Duodenal mucosa (tissue), 2 donors: ENCODE data around the gene MATN4.

Experiments used
- H3K27ac ChIP-seq: one replicate; pipeline ENCODE4 v1.7.0; 2013; ENCODE audit warnings: low read depth, low read length
- H3K27me3 ChIP-seq, 2 donors: one replicate each; pipeline ENCODE4 v1.7.0; 2013; ENCODE audit warnings: low read length in 2 of 2, control low read depth in 1 of 2; ENCODE audit not compliant: insufficient read depth in 2 of 2, control insufficient read depth in 1 of 2
- H3K36me3 ChIP-seq, 2 donors: one replicate each; pipeline ENCODE4 v1.7.0; 2013; ENCODE audit warnings: low read length in 2 of 2, control low read depth in 1 of 2; ENCODE audit not compliant: insufficient read depth in 2 of 2, control insufficient read depth in 1 of 2
- H3K4me1 ChIP-seq, 2 donors: one replicate each; pipeline ENCODE4 v1.7.0; 2013; ENCODE audit warnings: low read length in 2 of 2, control low read depth in 1 of 2; ENCODE audit not compliant: insufficient read depth in 2 of 2, control insufficient read depth in 1 of 2
- H3K4me3 ChIP-seq, 2 donors: one replicate each; pipeline ENCODE4 v1.7.0; 2013; ENCODE audit warnings: low read length in 2 of 2, low read depth in 1 of 2
- H3K9ac ChIP-seq, 2 donors: one replicate each; pipeline ENCODE4 v1.7.0; 2013; ENCODE audit warnings: low read length in 2 of 2, low read depth in 1 of 2
- H3K9me3 ChIP-seq, 2 donors: one replicate each; pipeline ENCODE4 v1.7.0; 2013; ENCODE audit warnings: low read length in 2 of 2, control low read depth in 1 of 2; ENCODE audit not compliant: control insufficient read depth in 1 of 2

The MATN4 gene

GRCh38 chr20:45279992-45280391 lies 28.1 kb downstream of the MATN4 start:
- H3K9ac ChIP-seq, result no peak overlapping the region
- H3K27me3 ChIP-seq, result peaks cover 16 to 21% of the 10 kb centered on the region in 2 donors
- H3K27ac ChIP-seq, result no peak overlapping the region
- H3K4me3 ChIP-seq, result no peak overlapping the region
- H3K4me1 ChIP-seq, result no peaks in the 10 kb centered on the region
- H3K36me3 ChIP-seq, result no peaks in the 10 kb centered on the region
- no peaks in the 10 kb centered on the region for H3K9me3 ChIP-seq

- Histone ChIP-seq H3K9me3 (no peaks in the 10 kb centered on the region), H3K4me1 (no peaks in the 10 kb centered on the region), H3K27ac (no peak overlapping the region), H3K36me3 (no peaks in the 10 kb centered on the region), H3K27me3 (peaks cover 12 to 18% of the 10 kb centered on the region in 2 donors), H3K4me3 (no peak overlapping the region), H3K9ac (no peak overlapping the region)
Observed at GRCh38 chr20:45275338-45275737, 32.8 kb downstream of the MATN4 start.

GRCh38 chr20:45269754-45270270 lies 38.3 kb downstream of the MATN4 start:
- Histone ChIP-seq H3K36me3 (no peaks in the 10 kb centered on the region), H3K4me1 (no peaks in the 10 kb centered on the region), H3K9me3 (no peaks in the 10 kb centered on the region), H3K4me3 (no peak overlapping the region), H3K9ac (no peak overlapping the region), H3K27me3 (peaks cover 6 to 23% of the 10 kb centered on the region in 2 donors), H3K27ac (no peak overlapping the region)

GRCh38 chr20:45269056-45269455 lies 39.0 kb downstream of the MATN4 start:
- Histone ChIP-seq H3K27ac (no peak overlapping the region), H3K4me1 (no peaks in the 10 kb centered on the region), H3K4me3 (no peak overlapping the region), H3K9me3 (no peaks in the 10 kb centered on the region), H3K36me3 (no peaks in the 10 kb centered on the region), H3K27me3 (peaks cover 6 to 23% of the 10 kb centered on the region in 2 donors), H3K9ac (no peak overlapping the region)

- Histone ChIP-seq H3K36me3 (no peaks in the 10 kb centered on the region), H3K27ac (no peak overlapping the region), H3K4me1 (no peaks in the 10 kb centered on the region), H3K9me3 (no peaks in the 10 kb centered on the region), H3K4me3 (no peak overlapping the region), H3K9ac (no peak overlapping the region), H3K27me3 (peaks cover 6 to 18% of the 10 kb centered on the region in 2 donors)
Observed at GRCh38 chr20:45268531-45268930, 39.6 kb downstream of the MATN4 start.

GRCh38 chr20:45266977-45267376 lies 41.1 kb downstream of the MATN4 start:
- Histone ChIP-seq H3K27ac (no peak overlapping the region), H3K4me3 (no peak overlapping the region), H3K9me3 (no peaks in the 10 kb centered on the region), H3K9ac (no peak overlapping the region), H3K36me3 (no peaks in the 10 kb centered on the region), H3K4me1 (no peaks in the 10 kb centered on the region), H3K27me3 (peaks cover 10 to 15% of the 10 kb centered on the region in 2 donors)

- Histone ChIP-seq H3K4me1 (no peaks in the 10 kb centered on the region), H3K9me3 (no peaks in the 10 kb centered on the region), H3K4me3 (no peak overlapping the region), H3K36me3 (no peaks in the 10 kb centered on the region), H3K9ac (no peak overlapping the region), H3K27me3 (peaks cover 13 to 18% of the 10 kb centered on the region in 2 donors), H3K27ac (no peak overlapping the region)
Observed at GRCh38 chr20:45263556-45264266, 44.4 kb downstream of the MATN4 start.

GRCh38 chr20:45258664-45259063 lies 49.4 kb downstream of the MATN4 start:
- H3K9ac ChIP-seq, result no peak overlapping the region
- no peaks in the 10 kb centered on the region for H3K9me3 ChIP-seq
- H3K4me3 ChIP-seq, result no peak overlapping the region
- H3K27me3 ChIP-seq, result peaks cover 7 to 18% of the 10 kb centered on the region in 2 donors
- H3K4me1 ChIP-seq, result peaks cover 8 to 11% of the 10 kb centered on the region in 2 donors
- H3K27ac ChIP-seq, result no peak overlapping the region
- H3K36me3 ChIP-seq, result no peaks in the 10 kb centered on the region

- Histone ChIP-seq H3K4me1 (peaks cover 8 to 11% of the 10 kb centered on the region in 2 donors), H3K27ac (no peak overlapping the region), H3K9me3 (no peaks in the 10 kb centered on the region), H3K27me3 (peaks cover 7 to 18% of the 10 kb centered on the region in 2 donors), H3K9ac (no peak overlapping the region), H3K4me3 (no peak overlapping the region), H3K36me3 (no peaks in the 10 kb centered on the region)
Observed at GRCh38 chr20:45258259-45258658, 49.8 kb downstream of the MATN4 start.

GRCh38 chr20:45257711-45258110 lies 50.4 kb downstream of the MATN4 start:
- Histone ChIP-seq H3K9me3 (no peaks in the 10 kb centered on the region), H3K36me3 (no peaks in the 10 kb centered on the region), H3K27me3 (peaks cover 4 to 17% of the 10 kb centered on the region in 2 donors), H3K27ac (no peak overlapping the region), H3K9ac (no peak overlapping the region), H3K4me1 (peaks cover 8 to 11% of the 10 kb centered on the region in 2 donors), H3K4me3 (no peak overlapping the region)
